Forelimb muscle (tissue), 1 donor: ENCODE data around the gene IGF1. TPM values are rescaled to one million over a fixed set of nuclear protein-coding genes. Genes with fewer than 3 reads are reported as not detected.
A peak's percentile ranks its signal among the peaks of the same experiment; 100 is the strongest.

Source experiments
- DNase-seq: peaks from one replicate; pipeline ENCODE4 v3.0.0-alpha.2; 2013; ENCODE audit warnings: low read depth
- polyA plus RNA-seq: library from polyadenylated mRNA; unstranded; fragments of 120-200 nt; gene quantifications from one replicate; pipeline ENCODE4 v1.2.1, GENCODE V29; 2013; ENCODE audit not compliant: insufficient read length

Gene IGF1
- polyA plus RNA-seq, 1 donor: 33.4 TPM

DNA sequence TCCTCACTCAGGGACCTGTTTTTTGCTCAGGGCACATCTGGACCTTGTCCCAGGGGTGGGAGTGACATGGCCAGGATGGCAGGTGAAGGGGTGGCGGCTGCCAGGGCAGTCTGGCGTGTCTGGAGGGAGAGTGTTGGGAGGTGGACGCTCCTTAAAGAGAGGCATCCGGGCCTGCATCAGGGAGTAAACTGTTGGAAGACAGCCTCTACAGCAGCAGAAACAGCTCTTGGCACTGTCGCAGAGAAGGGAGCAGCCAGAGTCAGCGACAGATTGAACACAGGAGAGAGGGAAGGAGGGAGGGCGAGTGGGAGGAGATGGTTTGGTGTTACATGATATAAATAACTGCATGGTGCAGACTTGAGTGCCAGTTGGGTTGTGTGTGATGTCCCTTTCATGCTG is 52.8 kb downstream of the IGF1 start:
- DNase-seq: no peak

GRCh38 chr12:102426599-102427542 is 53.5 kb downstream of the IGF1 start:
- DNase-seq: no peak

DNA sequence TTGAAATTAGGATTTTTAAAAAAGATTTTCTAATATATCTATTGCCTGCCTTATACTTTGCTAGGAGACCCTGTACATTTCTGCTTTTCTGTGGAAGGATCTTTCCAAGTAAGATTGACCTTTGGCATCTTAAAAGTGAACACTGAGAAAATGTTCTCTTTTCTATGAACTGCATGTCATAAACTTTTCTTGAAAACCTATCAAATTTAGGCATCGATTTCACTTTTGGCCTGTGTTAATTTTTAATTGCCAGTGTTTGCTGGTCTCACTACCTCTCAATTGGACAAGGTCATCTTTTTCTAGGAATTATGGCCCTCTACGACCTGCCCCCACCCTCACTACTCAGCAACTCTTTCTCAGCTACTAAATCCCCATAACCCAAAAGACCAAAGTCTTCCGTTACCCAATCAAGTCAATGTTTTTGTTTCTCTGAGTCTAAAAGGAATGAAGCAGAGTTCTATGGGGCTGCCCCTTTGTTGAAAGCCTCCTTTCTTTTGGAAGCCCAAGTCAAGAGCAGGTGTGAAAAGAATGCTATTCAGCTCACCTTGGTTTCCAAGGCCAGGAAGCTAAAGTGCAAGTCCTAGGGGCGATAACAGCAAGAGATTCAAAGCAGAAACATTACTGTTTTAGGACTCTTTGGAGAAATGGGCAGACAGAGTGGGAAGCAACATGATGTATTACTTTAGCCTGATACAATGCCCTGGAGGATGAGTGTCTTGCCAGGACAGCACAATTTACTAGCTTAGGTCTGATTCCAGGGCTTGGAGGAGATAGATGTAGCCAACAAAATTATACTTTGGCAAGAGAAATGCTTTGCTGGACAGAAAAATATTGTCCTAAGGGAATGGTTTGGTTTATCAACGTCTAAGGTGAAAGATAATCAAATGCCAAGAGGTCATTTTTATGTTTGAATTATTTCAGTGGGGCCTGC is 55.0 kb downstream of the IGF1 start:
- DNase-seq: no peak

DNA sequence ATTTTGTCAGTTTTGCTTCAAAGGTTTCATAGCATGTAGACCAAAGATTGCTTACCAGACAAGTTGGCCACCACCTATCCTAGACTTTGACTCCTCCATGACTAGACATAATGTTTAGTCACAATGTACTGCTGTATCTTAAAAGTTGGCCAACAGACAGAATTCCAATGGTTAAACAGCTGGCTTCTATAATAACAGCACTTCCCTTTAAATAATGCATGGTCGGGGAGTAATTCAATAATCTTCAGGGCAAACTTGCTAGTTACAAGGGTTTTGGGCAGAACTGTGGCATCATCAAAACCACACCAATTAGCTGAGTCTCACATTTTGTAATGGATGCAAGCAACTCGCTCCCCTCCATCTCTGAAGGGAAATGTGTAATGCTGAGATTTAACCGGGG is 56.9 kb downstream of the IGF1 start:
- no peak for DNase-seq

DNA sequence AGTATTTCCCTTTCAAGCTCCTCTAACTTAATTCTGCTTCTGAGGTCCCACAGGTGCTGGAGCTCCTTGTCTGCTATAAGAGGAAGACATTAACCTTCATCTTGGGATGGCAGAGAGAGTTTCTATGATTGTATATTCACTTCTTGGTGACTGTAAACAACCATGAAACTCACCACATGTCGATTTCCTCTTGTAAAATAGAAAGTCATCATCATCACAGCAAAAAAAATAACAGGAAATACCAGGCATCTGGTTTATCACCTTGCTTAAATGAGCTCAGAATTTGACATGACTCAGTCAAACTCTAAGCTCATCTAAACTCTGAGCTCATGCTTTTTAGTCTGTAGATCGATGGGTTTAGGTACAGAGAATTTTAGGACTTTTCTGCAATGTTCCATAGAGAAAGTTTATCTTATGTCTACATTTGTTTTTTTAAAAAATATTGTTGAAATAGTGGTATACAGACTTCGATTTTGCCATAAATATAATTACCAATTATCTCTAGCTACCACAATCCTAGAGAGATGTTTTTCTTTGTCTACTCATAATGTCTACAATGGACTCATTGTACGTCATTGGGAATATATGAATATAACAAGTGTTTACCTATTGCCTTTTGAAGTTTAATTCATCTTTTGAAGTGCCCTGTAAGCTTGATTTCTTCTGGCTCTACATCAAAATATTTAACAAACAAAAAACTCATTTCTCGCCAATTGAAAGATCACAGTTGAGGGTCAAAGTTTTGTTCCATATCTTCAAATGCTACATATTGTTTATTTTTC is 58.4 kb downstream of the IGF1 start:
- DNase-seq: no peak

DNA sequence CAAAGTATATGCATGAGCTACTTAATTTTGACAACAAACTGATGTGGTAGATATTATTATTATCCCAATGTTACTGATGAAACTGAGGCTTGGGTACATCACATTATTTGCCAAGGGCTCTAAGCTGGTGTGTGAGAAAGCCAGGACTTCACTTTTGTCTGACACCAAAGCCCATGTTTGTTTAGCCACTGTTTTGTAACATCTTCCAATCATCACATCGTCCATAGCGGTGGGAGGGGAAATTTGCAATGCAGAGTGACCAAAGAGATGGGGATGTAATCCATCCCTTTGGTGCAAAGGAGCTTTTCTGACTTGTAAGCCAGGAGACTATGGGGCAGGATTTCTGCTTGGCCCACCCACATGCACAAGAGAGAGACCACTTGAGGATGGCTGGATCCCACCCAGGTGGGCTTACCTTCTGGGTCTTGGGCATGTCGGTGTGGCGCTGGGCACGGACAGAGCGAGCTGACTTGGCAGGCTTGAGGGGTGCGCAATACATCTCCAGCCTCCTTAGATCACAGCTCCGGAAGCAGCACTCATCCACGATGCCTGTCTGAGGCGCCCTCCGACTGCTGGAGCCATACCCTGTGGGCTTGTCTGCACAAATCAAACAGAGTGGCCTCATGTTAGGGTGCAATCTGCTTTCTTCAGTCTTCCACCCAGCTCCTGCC is 61.1 kb downstream of the IGF1 start:
- DNase-seq: no peak

DNA sequence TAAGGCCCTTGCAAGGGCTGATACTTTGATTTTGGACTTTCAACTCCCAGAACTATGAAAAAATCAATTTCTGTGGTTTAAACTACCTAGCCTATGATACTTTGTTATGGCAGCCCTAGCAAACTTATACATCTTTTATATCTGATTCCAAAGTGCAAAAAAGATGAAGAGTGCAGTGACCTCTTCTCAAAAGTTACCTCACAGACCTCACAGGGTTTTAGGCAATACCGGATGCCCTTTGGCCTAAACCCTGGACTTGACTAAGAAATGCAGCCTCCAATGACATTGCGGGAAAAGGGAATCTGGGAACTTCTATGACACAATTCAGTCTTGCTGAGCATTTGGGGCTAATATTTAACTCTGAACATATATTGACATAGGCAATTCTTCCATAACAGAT is 63.3 kb downstream of the IGF1 start:
- no peak for DNase-seq

- DNase-seq: no peak
These were observed 64.8 kb downstream of the IGF1 start for GRCh38 chr12:102415515-102415914.

DNA sequence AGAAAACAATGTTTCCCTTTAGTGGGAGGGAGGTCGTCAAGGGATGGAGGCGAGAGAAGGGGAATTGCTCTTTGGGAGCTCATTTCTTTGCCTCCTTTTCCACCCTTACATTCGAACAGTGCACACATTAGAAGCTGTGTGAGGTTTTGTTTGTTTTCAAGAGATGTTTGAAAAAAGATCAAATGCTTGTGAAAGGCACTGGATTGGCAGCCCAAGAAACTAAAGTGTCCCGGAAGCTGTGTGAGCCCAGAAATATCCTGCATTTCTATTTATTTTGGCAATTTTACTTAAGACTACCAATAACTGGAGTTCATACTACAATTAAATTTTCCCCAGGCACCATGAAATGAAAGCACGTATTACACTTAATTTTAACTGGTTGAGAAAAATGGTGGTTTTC is 67.0 kb downstream of the IGF1 start:
- DNase-seq: no peak

DNA sequence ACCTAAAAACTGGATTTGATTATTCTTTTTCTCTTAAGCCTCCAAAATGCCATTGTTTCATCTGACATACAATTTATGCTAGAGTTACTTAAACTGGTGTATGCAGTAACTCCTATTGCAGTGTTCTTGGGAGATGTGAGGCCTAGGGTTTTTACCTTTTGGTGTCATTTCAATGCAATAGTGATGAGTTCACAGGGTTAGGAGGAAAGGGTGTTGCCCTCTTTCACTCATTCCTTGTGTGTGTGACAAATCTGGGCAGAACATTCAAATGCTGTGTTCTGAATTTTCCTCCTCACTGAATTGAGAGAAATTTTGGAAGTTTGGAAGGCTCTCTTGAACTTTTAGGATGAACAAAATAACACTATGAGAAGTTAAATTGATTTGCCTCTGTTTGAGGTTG is 69.9 kb downstream of the IGF1 start:
- DNase-seq: no peak

DNA sequence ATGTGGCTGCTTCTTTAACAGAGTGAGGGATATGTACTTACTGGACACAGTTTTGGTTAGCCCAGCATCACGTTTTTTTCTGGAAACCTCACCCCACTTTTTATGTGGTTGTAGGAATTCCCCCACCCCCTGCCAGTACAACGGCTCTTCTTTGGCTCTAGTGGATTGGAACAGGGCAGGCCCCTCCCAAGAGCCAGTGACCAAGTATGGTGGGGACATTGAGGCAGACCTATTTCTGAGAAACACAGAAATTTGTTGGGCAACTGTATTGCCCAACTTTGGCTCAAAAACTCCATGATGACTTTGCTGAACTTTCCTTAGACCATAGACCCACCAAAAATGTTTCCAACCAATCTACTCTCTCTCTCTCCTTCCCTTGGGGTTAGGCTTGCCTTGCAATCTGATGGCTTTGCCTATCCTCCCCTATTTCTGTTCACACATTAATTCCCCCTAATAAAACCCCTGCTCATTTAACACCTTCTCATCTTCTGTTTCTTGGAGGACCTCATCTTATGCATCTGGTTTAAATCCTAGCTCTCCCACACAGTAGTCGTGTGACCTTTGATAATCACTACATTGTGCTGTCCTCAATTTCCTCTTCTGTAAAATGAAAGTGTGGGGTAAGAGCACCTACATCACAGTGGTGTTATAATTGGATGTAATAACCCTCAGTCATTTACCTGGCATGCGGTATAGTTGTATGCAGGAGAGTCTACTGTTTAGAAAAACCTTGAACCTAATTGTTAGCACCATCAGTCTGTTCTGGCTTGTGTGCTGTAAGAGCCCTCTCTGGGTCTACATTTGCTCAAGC is 71.7 kb downstream of the IGF1 start:
- DNase-seq: no peak

DNA sequence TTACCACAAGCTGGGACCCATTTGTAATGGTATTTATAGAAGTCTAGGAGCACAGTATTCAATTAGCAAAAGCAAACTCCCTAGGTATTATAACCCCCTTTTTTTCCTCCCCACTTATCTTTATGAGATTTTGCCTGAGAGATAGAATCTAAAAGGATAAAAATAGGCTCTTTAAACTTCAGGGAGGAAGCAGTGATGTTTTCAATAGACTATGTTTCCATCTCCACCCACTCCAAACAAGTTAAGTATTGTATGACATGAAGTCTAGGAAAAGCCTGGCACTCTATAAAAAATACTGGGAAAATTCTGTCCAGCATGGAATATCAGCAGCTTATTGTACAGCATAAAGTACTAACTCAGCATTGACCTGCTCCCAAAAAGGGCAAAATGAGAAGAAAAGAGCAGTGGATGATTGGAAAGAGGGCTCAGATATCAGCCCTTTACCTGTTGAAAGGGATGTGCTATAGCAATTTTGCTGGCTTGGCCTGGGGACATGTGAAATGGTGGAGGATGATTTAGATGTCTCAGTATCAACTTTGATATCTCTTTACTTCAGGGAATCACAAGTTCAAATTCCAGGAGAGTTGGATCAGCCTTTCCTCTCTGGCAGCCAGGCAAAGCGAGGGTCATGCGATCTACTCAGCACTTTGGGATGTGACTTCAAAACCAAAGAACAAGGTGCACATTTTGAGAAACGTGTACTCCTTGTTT is 72.4 kb downstream of the IGF1 start:
- DNase-seq: no peak

GRCh38 chr12:102406033-102406584 is 74.3 kb downstream of the IGF1 start:
- peak; percentile 55 for DNase-seq

- no peak for DNase-seq
These were observed 79.3 kb downstream of the IGF1 start for GRCh38 chr12:102401087-102401486.

DNA sequence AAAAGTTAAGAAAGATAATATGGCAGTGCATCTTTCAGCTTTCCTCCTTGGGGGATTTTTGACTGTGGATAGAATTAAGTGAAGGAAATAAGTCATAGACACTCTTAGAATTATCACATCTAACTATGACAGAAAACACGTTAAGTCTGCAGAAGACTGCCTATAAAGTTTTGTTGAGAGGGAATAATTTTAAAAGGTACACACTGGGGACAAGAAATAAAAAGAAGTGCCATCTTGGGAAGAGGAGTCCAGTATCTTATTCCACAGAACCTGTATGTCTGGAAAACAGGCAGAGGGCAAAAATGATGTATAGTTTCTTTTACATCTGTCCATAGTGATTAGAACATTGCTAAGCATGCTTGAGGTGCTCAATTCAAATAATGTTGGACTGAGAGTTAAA is 80.7 kb downstream of the IGF1 start:
- DNase-seq: no peak

DNA sequence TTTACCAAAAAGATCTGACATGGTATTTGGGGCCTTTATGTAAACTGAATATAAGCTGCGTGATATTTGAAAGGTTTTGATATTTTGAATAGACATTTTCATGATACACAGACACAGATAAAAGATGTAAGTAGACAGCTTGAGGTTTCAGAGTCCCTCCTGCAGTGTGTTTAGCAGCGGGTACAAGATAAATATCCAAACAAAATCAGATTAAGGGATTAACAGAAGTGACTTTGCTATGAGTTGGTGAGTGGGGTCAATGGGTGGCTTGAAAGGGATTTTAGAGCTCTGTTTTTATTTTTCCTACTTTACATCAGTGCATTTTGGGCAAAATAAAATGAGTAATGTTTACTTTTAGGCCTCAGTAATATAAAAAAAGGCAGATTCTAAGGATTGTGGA is 84.1 kb downstream of the IGF1 start:
- DNase-seq: no peak

DNA sequence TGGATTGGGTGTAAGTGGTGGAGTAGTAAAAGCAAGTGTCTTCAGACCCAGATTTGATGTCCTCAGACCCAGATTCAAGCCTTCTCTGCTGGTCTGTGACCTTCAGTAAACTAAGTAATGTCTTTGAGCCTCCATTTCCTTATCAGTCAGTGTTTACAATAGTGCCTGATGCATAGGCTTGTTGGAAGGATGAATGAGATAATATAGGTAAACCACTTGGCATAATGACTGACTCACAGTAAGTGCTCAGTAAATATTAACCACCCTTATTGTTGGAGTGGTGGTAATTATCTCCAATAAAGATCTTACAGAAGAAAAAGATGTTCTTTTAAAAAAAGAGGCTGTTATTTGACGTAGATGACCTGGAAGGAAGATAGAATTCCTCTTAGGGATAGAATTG is 86.2 kb downstream of the IGF1 start:
- DNase-seq: no peak

- DNase-seq: no peak
These were observed 90.3 kb downstream of the IGF1 start for GRCh38 chr12:102390068-102390467.

DNA sequence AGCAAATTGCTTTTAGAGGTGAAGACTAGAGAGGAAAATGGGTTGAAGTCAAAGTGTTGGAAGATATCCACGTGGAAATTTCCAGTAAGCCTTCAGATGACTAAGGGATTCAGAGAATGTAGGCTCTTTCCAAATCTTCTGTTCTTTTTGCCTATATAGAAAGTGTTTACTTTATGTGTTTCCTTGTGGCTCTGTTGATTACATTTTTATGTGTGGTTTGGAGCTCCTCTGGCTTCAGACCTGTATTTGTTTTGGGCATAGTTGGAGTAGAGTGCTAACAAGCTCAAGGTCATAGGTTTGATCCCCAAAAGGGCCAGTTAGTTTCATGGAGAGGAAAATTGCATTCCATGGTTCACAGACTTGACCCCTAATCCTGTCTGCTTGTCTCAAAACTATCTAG is 91.9 kb downstream of the IGF1 start:
- DNase-seq: no peak
